Keratinocyte (primary cell): ENCODE measurements around the gene MAGEF1. TPM values are rescaled to one million over a fixed set of nuclear protein-coding genes. Genes with fewer than 3 reads are reported as not detected.
A peak's percentile ranks its signal among the peaks of the same experiment; 100 is the strongest.

Experiments used
- DNase-seq: peaks from one replicate; pipeline ENCODE4 v3.0.0-alpha.2; 2011; ENCODE audit warnings: low read depth, missing footprints, low spot score
- FAIRE-seq: peaks from 2 replicates; lab custom pipeline; 2011; peaks lifted over from hg19 to GRCh38; lab: Jason Lieb, UNC
- H2AFZ ChIP-seq: 2 replicates; pipeline ENCODE4 v1.6.0; 2012; ENCODE audit warnings: low read length, control low read depth, inconsistent platforms; ENCODE audit not compliant: control insufficient read depth
- H3K27ac ChIP-seq: 2 replicates; pipeline ENCODE4 v1.5.1; 2011; ENCODE audit warnings: low read length; ENCODE audit not compliant: control insufficient read depth, insufficient read depth
- H3K27me3 ChIP-seq: 3 replicates; pipeline ENCODE4 v1.6.0; 2011; ENCODE audit warnings: low read length; ENCODE audit not compliant: control insufficient read depth, insufficient read depth; ENCODE audit errors: extremely low read depth
- H3K36me3 ChIP-seq, 2 experiments: 2 replicates in 1 of 2; 3 replicates in 1 of 2; pipeline ENCODE4 v1.5.1; 2011; ENCODE audit warnings: low read length in 2 of 2, mild to moderate bottlenecking in 1 of 2; ENCODE audit not compliant: control insufficient read depth in 2 of 2, insufficient read depth in 2 of 2; ENCODE audit errors: extremely low read depth in 1 of 2
- H3K4me1 ChIP-seq: 3 replicates; pipeline ENCODE4 v1.5.1; 2011; ENCODE audit warnings: low read length; ENCODE audit not compliant: control insufficient read depth, insufficient read depth; ENCODE audit errors: extremely low read depth
- H3K4me2 ChIP-seq: 3 replicates; pipeline ENCODE4 v1.6.0; 2011; ENCODE audit warnings: low read depth, low read length; ENCODE audit not compliant: control insufficient read depth, insufficient read depth; ENCODE audit errors: extremely low read depth
- H3K4me3 ChIP-seq, 3 experiments: fragments of 200-600 bp in 1 of 3; sonication (generic) in 1 of 3; 2 replicates in 2 of 3; 3 replicates in 1 of 3; pipeline ENCODE4 v1.5.1; 2011 to 2016; ENCODE audit warnings: low read length in 3 of 3, mild to moderate bottlenecking in 3 of 3, control low read depth in 2 of 3, inconsistent platforms in 1 of 3, low read depth in 1 of 3, mixed read lengths in 1 of 3, mixed run types in 1 of 3, moderate library complexity in 1 of 3; ENCODE audit not compliant: control insufficient read depth in 2 of 3, insufficient read depth in 2 of 3; ENCODE audit errors: extremely low read depth in 1 of 3
- H3K79me2 ChIP-seq: 2 replicates; pipeline ENCODE4 v1.6.0; 2012; ENCODE audit warnings: low read length; ENCODE audit not compliant: control insufficient read depth, insufficient read depth
- H3K9ac ChIP-seq: 3 replicates; pipeline ENCODE4 v1.6.0; 2011; ENCODE audit warnings: low read length; ENCODE audit not compliant: control insufficient read depth, insufficient read depth; ENCODE audit errors: extremely low read depth
- H3K9me1 ChIP-seq: 3 replicates; pipeline ENCODE4 v1.6.0; 2011; ENCODE audit warnings: low read length; ENCODE audit not compliant: control insufficient read depth, insufficient read depth; ENCODE audit errors: extremely low read depth
- H3K9me3 ChIP-seq: 2 replicates; pipeline ENCODE4 v1.5.1; 2012; ENCODE audit warnings: low read depth, low read length; ENCODE audit not compliant: control insufficient read depth
- H4K20me1 ChIP-seq: 3 replicates; pipeline ENCODE4 v1.6.0; 2011; ENCODE audit warnings: low read length; ENCODE audit not compliant: control insufficient read depth, insufficient read depth; ENCODE audit errors: extremely low read depth
- CTCF ChIP-seq, 3 experiments: IDR thresholded peaks in 1 of 3; conservative IDR thresholded peaks in 1 of 3; optimal IDR thresholded peaks in 1 of 3; 2 replicates in 2 of 3; 3 replicates in 1 of 3; pipeline versions ENCODE3 to v1.5.1; 2011; ENCODE audit warnings: low read length in 3 of 3, mild to moderate bottlenecking in 3 of 3, moderate library complexity in 2 of 3, control low read depth in 1 of 3, inconsistent platforms in 1 of 3; ENCODE audit not compliant: insufficient read depth in 2 of 3; ENCODE audit errors: extremely low read depth in 1 of 3
- EZH2 ChIP-seq: IDR thresholded peaks from one replicate; pipeline ENCODE4 v1.6.1; 2012; ENCODE audit warnings: inconsistent platforms, mild to moderate bottlenecking, low read length, moderate library complexity
- dilution Hi-C: fragments of 300-500 bp; cut with MboI; formaldehyde crosslinking; loops from one replicate; pipeline ENCODE4 v1.7.0; 2020; ENCODE audit warnings: low sequenced_read_pairs; ENCODE audit not compliant: extremely low pct_ligation_motif_present
- polyA plus RNA-seq, 5 experiments: library from polyadenylated mRNA; depleted of rRNA in 3 of 5; stranded (reverse) in 3 of 5; stranded (forward) in 1 of 5; unstranded in 1 of 5; fragments of >200 nt; gene quantifications; 1 replicate in 1 of 5; 2 replicates in 3 of 5; 3 replicates in 1 of 5; pipeline versions ENCODE4 v1.2.1 to v1.2.3, GENCODE V29; 2011 to 2012; ENCODE audit warnings: missing spikeins in 2 of 5, low read depth in 1 of 5, low replicate concordance in 1 of 5

The MAGEF1 gene
- polyA plus RNA-seq, 1 donor (not counting 4 experiments of a cell fraction or from before 2014, with no cell fraction given): 11.8 TPM

- H3K27ac ChIP-seq: peak overlapping the region; percentile 17
- H2AFZ ChIP-seq: peak overlapping the region; percentile 84
- no peaks in the 10 kb centered on the region for H3K27me3 ChIP-seq
- H3K36me3 ChIP-seq: peaks cover 0 to 2% of the 10 kb centered on the region in 2 experiments
- no peak overlapping the region for H3K9ac ChIP-seq
- H3K4me2 ChIP-seq: peak overlapping the region; percentile 93
- TF ChIP-seq CTCF (optimal IDR thresholded peaks at IDR 0.05 in 1 of 3, IDR thresholded peaks at IDR 0.05 in 1 of 3, conservative IDR thresholded peaks at IDR 0.05 in 1 of 3; ENCODE audit: extremely low read depth in 1 of 3, insufficient read depth in 2 of 3, low read length in 3 of 3): no peak
- TF ChIP-seq EZH2: no peak
- FAIRE-seq: no peak
- H3K4me1 ChIP-seq: peaks cover 28% of the 10 kb centered on the region
- no peaks in the 10 kb centered on the region for H3K9me3 ChIP-seq
- dilution Hi-C loops: no loop called here
- DNase-seq: no peak
- no peaks in the 10 kb centered on the region for H4K20me1 ChIP-seq
- H3K79me2 ChIP-seq: peaks cover 6% of the 10 kb centered on the region
- no peaks in the 10 kb centered on the region for H3K9me1 ChIP-seq
- H3K4me3 ChIP-seq: peak overlapping the region; percentile 61 to 88 (median 83)
Observed at GRCh38 chr3:184712248-184713039, 580 bp upstream of the MAGEF1 start.

- TF ChIP-seq CTCF (optimal IDR thresholded peaks at IDR 0.05 in 1 of 3, IDR thresholded peaks at IDR 0.05 in 1 of 3, conservative IDR thresholded peaks at IDR 0.05 in 1 of 3; ENCODE audit: extremely low read depth in 1 of 3, insufficient read depth in 2 of 3, low read length in 3 of 3) (no peak), EZH2 (no peak)
- H3K27me3 ChIP-seq: no peaks in the 10 kb centered on the region
- peak overlapping the region; percentile 61 to 88 (median 83) for H3K4me3 ChIP-seq
- H3K36me3 ChIP-seq: peaks cover 0 to 2% of the 10 kb centered on the region in 2 experiments
- peak overlapping the region; percentile 82 for H3K9ac ChIP-seq
- DNase-seq (no peak), FAIRE-seq (no peak)
- peaks cover 6% of the 10 kb centered on the region for H3K79me2 ChIP-seq
- no peaks in the 10 kb centered on the region for H3K9me1 ChIP-seq
- no peaks in the 10 kb centered on the region for H3K9me3 ChIP-seq
- H4K20me1 ChIP-seq: no peaks in the 10 kb centered on the region
- peak overlapping the region; percentile 59 for H3K27ac ChIP-seq
- H2AFZ ChIP-seq: peak overlapping the region; percentile 84
- H3K4me2 ChIP-seq: peak overlapping the region; percentile 93
- H3K4me1 ChIP-seq: peaks cover 18% of the 10 kb centered on the region
- dilution Hi-C loops: no loop called here
Observed at GRCh38 chr3:184710870-184711492, 883 bp downstream of the MAGEF1 start.
